HepG2 (cell line): ENCODE data around the gene SLC23A2. TPM values are rescaled to one million over a fixed set of nuclear protein-coding genes. Genes with fewer than 3 reads are reported as not detected.

Experiments
- ATAC-seq: fragments of 200-7000 bp; cut with Tn5 transposase; 3 replicates; pipeline ENCODE4 v1.9.1; 2020; ENCODE audit warnings: mild to moderate bottlenecking, moderate library complexity
- BruUV-seq: library from RNA; stranded (reverse); fragments of 400-500 nt; replicated peaks from 2 replicates; lab custom pipeline; 2021; lab: Mats Ljungman, UMichigan
- CTCF ChIA-PET: fragments of 300-600 bp; formaldehyde crosslinking; extraction: SDS; loops from one replicate; lab custom pipeline; 2021; ENCODE audit warnings: low total read pairs, inconsistent platforms, low intra/inter-chr PET ratio; lab: Yijun Ruan, JAX
- POLR2A ChIA-PET: fragments of 350-600 bp; sonication (Branson Sonifier 250); formaldehyde crosslinking; loops from one replicate; lab custom pipeline; 2020; ENCODE audit warnings: antibody characterized with exemption, inconsistent platforms; lab: Yijun Ruan, JAX
- DNase-seq: peaks from one replicate; pipeline ENCODE4 v3.0.0-alpha.2; 2015; ENCODE audit warnings: low spot score
- FAIRE-seq: peaks from 3 replicates; lab custom pipeline; 2011; peaks lifted over from hg19 to GRCh38; lab: Jason Lieb, UNC
- H2AFZ ChIP-seq: one replicate; pipeline ENCODE4 v1.6.1; 2011; ENCODE audit warnings: low read length, inconsistent platforms
- H3K27ac ChIP-seq: fragments of 300-600 bp; 3 replicates; pipeline ENCODE4 v1.8.0; 2011; ENCODE audit warnings: mixed run types, mild to moderate bottlenecking, mixed read lengths, low read length, inconsistent platforms; ENCODE audit not compliant: insufficient read depth; ENCODE audit errors: extremely low read length
- H3K27me3 ChIP-seq, 2 experiments: fragments of 200-600 bp in 1 of 2; 2 replicates in 1 of 2; 3 replicates in 1 of 2; pipeline versions ENCODE4 v1.6.0 to v1.8.0; 2011; ENCODE audit warnings: low read length in 2 of 2, mild to moderate bottlenecking in 2 of 2, moderate library complexity in 2 of 2, inconsistent platforms in 1 of 2; ENCODE audit not compliant: insufficient read depth in 2 of 2, control insufficient read depth in 1 of 2
- H3K36me3 ChIP-seq, 2 experiments: fragments of 200-600 bp in 1 of 2; replicated peaks in 1 of 2; 2 replicates in 1 of 2; 3 replicates in 1 of 2; pipeline versions ENCODE4 v1.5.1 to v1.8.0; 2011; ENCODE audit warnings: low read length in 2 of 2, inconsistent platforms in 1 of 2; ENCODE audit not compliant: insufficient read depth in 2 of 2, control insufficient read depth in 1 of 2
- H3K4me1 ChIP-seq: 2 replicates; pipeline ENCODE4 v1.5.1; 2012; ENCODE audit warnings: low read length, inconsistent platforms; ENCODE audit not compliant: insufficient read depth
- H3K4me2 ChIP-seq: 2 replicates; pipeline ENCODE4 v1.6.0; 2011; ENCODE audit warnings: low read depth, low read length, inconsistent platforms
- H3K4me3 ChIP-seq, 3 experiments: fragments of 200-600 bp in 1 of 3; sonication (generic), shearing (Covaris generic) in 1 of 3; replicated peaks in 1 of 3; 2 replicates each; pipeline ENCODE4 v1.5.1; 2011 to 2016; ENCODE audit warnings: low read length in 3 of 3, inconsistent platforms in 2 of 3, low read depth in 2 of 3, mild to moderate bottlenecking in 2 of 3, control low read depth in 1 of 3, mixed read lengths in 1 of 3; ENCODE audit not compliant: insufficient read depth in 1 of 3
- H3K79me2 ChIP-seq: one replicate; pipeline ENCODE4 v1.6.1; 2011; ENCODE audit warnings: low read length, inconsistent platforms; ENCODE audit not compliant: insufficient read depth
- H3K9ac ChIP-seq: 2 replicates; pipeline ENCODE4 v1.6.0; 2011; ENCODE audit warnings: mild to moderate bottlenecking, low read depth, low read length, inconsistent platforms; ENCODE audit not compliant: insufficient read depth
- H3K9me3 ChIP-seq: 2 replicates; pipeline ENCODE4 v1.5.1; 2012; ENCODE audit warnings: mild to moderate bottlenecking, low read length
- H4K20me1 ChIP-seq: 2 replicates; pipeline ENCODE4 v1.6.0; 2011; ENCODE audit warnings: inconsistent platforms, mild to moderate bottlenecking, low read length, moderate library complexity; ENCODE audit not compliant: insufficient read depth
- ADNP ChIP-seq: sonication (generic); formaldehyde crosslinking; IDR thresholded peaks from 2 replicates; pipeline ENCODE4 v1.4.0; 2020; ENCODE audit warnings: missing genetic modification reagents
- BRCA1 ChIP-seq: sonication (generic); formaldehyde crosslinking; IDR thresholded peaks from 2 replicates; pipeline ENCODE4 v1.4.0; 2020; ENCODE audit warnings: missing genetic modification reagents
- BRD4 ChIP-seq: sonication (generic); formaldehyde crosslinking; IDR thresholded peaks from 2 replicates; pipeline ENCODE4 v1.4.0; 2020; ENCODE audit warnings: missing genetic modification reagents
- CEBPB ChIP-seq: IDR thresholded peaks from 2 replicates; pipeline ENCODE4 v1.6.1; 2011; ENCODE audit warnings: low read depth, low read length, improper control_type of control experiment, borderline replicate concordance
- CERS6 ChIP-seq: sonication (generic); formaldehyde crosslinking; IDR thresholded peaks from 2 replicates; pipeline ENCODE4 v1.5.0; 2020; ENCODE audit warnings: missing genetic modification reagents
- FOSL2 ChIP-seq: sonication (generic); formaldehyde crosslinking; IDR thresholded peaks from 2 replicates; pipeline ENCODE4 v1.4.0; 2020; ENCODE audit warnings: missing genetic modification reagents
- FOXM1 ChIP-seq: sonication (generic); formaldehyde crosslinking; IDR thresholded peaks from 2 replicates; pipeline ENCODE4 v1.5.0; 2020; ENCODE audit warnings: missing genetic modification reagents
- IKZF1 ChIP-seq: fragments of 450-650 bp; IDR thresholded peaks from 2 replicates; pipeline ENCODE4 v1.7.1; 2016
- MTF2 ChIP-seq: sonication (generic); formaldehyde crosslinking; IDR thresholded peaks from 2 replicates; pipeline ENCODE4 v1.5.0; 2020; ENCODE audit warnings: missing genetic modification reagents, borderline replicate concordance
- SIN3B ChIP-seq: fragments of 150-350 bp; IDR thresholded peaks from 2 replicates; pipeline ENCODE4 v1.6.1; 2014; ENCODE audit warnings: low read length
- SSRP1 ChIP-seq: IDR thresholded peaks from 2 replicates; pipeline ENCODE4 v1.6.1; 2016; ENCODE audit warnings: control low read depth
- ZNF33A ChIP-seq: sonication (generic); formaldehyde crosslinking; IDR thresholded peaks from 2 replicates; pipeline ENCODE4 v1.5.1; 2020; ENCODE audit warnings: missing genetic modification reagents, mild to moderate bottlenecking, moderate library complexity, borderline replicate concordance
- ZNF652 ChIP-seq: IDR thresholded peaks from 2 replicates; pipeline ENCODE4 v1.6.1; 2016; ENCODE audit warnings: low read depth, borderline replicate concordance
- ZNF816 ChIP-seq: sonication (generic); formaldehyde crosslinking; IDR thresholded peaks from 2 replicates; pipeline ENCODE4 v1.8.0; 2022; ENCODE audit warnings: missing genetic modification reagents, mild to moderate bottlenecking, borderline replicate concordance
- ZNF883 ChIP-seq: sonication (generic); formaldehyde crosslinking; IDR thresholded peaks from 2 replicates; pipeline ENCODE4 v1.5.1; 2020; ENCODE audit warnings: mild to moderate bottlenecking, missing genetic modification reagents; ENCODE audit errors: not compliant biosample characterization
- whole genome bisulfite sequencing: methylation state at CpG from one replicate; pipeline ENCODE4 v1.1.6; 2017; ENCODE audit warnings: low lambda C conversion rate; 5-methylcytosine and 5-hydroxymethylcytosine counted together
- in situ Hi-C: cut with HindIII; loops from 2 replicates; pipeline ENCODE4 v1.10.0; 2017; ENCODE audit warnings: low pct_unique_long_range_greater_than_20kb; ENCODE audit not compliant: extremely low pct_ligation_motif_present
- intact Hi-C: fragments of 100-400 bp; cut with micrococcal nuclease; formaldehyde crosslinking; loops from one replicate; pipeline ENCODE4 v1.10.0; 2022; ENCODE audit not compliant: unreplicated experiment
- polyA plus RNA-seq, 8 experiments: library from polyadenylated mRNA; depleted of rRNA in 3 of 8; stranded (reverse) in 7 of 8; unstranded in 1 of 8; fragments of >200 nt; fragmentation: Illumina TruSeq in 4 of 8; extraction: Trizol in 4 of 8; gene quantifications; 2 replicates each; pipeline versions ENCODE4 v1.2.1 to v1.2.3, GENCODE V29; 2011 to 2016; ENCODE audit warnings: low read depth in 4 of 8, missing spikeins in 1 of 8, mixed read lengths in 1 of 8; ENCODE audit not compliant: insufficient read depth in 1 of 8
- total RNA-seq, 5 experiments: library from RNA; depleted of rRNA; stranded (reverse); fragments of >200 nt; fragmentation: Illumina TruSeq; extraction: Trizol; gene quantifications; 2 replicates each; pipeline ENCODE4 v1.2.3, GENCODE V29; 2016; ENCODE audit warnings: low read depth in 1 of 5
- TF ChIP-seq, protein P1 (sequence below): sonication (generic); formaldehyde crosslinking; conservative IDR thresholded peaks from 2 replicates; pipeline ENCODE4 v1.4.0; 2020; ENCODE audit warnings: missing genetic modification reagents
- TF ChIP-seq, protein P2 (sequence below): sonication (generic); formaldehyde crosslinking; IDR thresholded peaks from 2 replicates; pipeline ENCODE4 v1.4.0; 2020; ENCODE audit warnings: missing genetic modification reagents; ENCODE audit errors: not compliant biosample characterization

SLC23A2 gene
- total and polyA plus RNA-seq, 2 of the 13 experiments (the other 11 are each of a cell fraction or from before 2014, with no cell fraction given): 42.2 to 51.2 TPM

DNA sequence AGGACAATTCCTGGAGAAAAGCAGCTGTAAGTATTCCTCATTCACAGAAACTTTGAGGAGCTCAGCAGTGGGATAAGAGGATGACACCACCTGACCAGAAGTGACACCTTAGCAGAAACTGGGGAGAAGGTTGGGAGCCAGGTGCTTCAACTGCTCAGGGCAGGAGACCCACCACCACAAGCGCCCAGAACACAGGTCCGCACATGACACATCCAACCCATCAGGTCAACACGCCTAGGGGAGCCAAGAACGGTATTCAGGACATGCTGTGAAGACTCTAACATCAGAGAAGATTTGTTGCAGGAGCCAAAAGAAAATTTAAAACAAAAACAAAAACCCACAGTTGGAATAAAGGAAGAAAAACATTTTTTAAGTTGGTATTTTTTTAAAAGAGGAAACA is 50.5 kb downstream of the SLC23A2 start:
- H3K27me3 ChIP-seq: no peaks in the 10 kb centered on the region
- no peak for TF ChIP-seq FOSL2 (CRISPR knock-in tag)
- no peak for TF ChIP-seq MTF2
- no peak for TF ChIP-seq IKZF1
- TF ChIP-seq ZNF883 (CRISPR knock-in tag): no peak
- 0 out of 2 replicates have a peak, but pooled peaks have one; percentile 41 for TF ChIP-seq ZNF33A (CRISPR knock-in tag)
- TF ChIP-seq ZNF652: no peak
- TF ChIP-seq SSRP1 (CRISPR knock-in tag): no peak
- no peak for TF ChIP-seq CEBPB
- H4K20me1 ChIP-seq: peaks cover 12% of the 10 kb centered on the region
- no peak overlapping the region for H3K27ac ChIP-seq
- ChIA-PET CTCF (no interaction called here), POLR2A (no interaction called here)
- DNase-seq (no peak), ATAC-seq (no peak), FAIRE-seq (no peak)
- 97% methylated on average over 4 of the region's 4 CpGs for WGBS
- H3K4me1 ChIP-seq: peaks cover 38% of the 10 kb centered on the region
- peaks cover 18 to 48% of the 10 kb centered on the region in 2 experiments for H3K36me3 ChIP-seq
- no peak overlapping the region for H2AFZ ChIP-seq
- no peak overlapping the region for H3K4me2 ChIP-seq
- no TSS peak for BruUV-seq
- intact Hi-C loops (no loop called here), in situ Hi-C loops (no loop called here)
- no peak overlapping the region for H3K9ac ChIP-seq
- H3K4me3 ChIP-seq: no peak overlapping the region
- no peaks in the 10 kb centered on the region for H3K9me3 ChIP-seq
- H3K79me2 ChIP-seq: peaks cover 35% of the 10 kb centered on the region

GRCh38 chr20:4950437-4950836 is 50.9 kb downstream of the SLC23A2 start:
- Histone ChIP-seq H2AFZ (no peak overlapping the region), H3K36me3 (peaks cover 18 to 48% of the 10 kb centered on the region in 2 experiments), H3K9ac (no peak overlapping the region), H3K27me3 (no peaks in the 10 kb centered on the region), H3K9me3 (no peaks in the 10 kb centered on the region), H3K4me2 (no peak overlapping the region), H3K79me2 (peaks cover 36% of the 10 kb centered on the region), H3K4me1 (peaks cover 38% of the 10 kb centered on the region), H3K4me3 (no peak overlapping the region), H3K27ac (no peak overlapping the region), H4K20me1 (peaks cover 12% of the 10 kb centered on the region)
- intact Hi-C loops: no loop called here
- CTCF ChIA-PET: no interaction called here
- in situ Hi-C loops: no loop called here
- POLR2A ChIA-PET: no interaction called here
- FAIRE-seq: no peak
- no peak; the same call in 2 of the 3 replicates for ATAC-seq
- WGBS: 76% methylated on average over 3 of the region's 3 CpGs
- DNase-seq: no peak
- no TSS peak for BruUV-seq
- TF ChIP-seq, protein P1, sequence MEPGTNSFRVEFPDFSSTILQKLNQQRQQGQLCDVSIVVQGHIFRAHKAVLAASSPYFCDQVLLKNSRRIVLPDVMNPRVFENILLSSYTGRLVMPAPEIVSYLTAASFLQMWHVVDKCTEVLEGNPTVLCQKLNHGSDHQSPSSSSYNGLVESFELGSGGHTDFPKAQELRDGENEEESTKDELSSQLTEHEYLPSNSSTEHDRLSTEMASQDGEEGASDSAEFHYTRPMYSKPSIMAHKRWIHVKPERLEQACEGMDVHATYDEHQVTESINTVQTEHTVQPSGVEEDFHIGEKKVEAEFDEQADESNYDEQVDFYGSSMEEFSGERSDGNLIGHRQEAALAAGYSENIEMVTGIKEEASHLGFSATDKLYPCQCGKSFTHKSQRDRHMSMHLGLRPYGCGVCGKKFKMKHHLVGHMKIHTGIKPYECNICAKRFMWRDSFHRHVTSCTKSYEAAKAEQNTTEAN (CRISPR knock-in tag): 0 out of 2 replicates have a peak, but pooled peaks have one; percentile 39
- 0 out of 2 replicates have a peak, but pooled peaks have one; percentile 44 for TF ChIP-seq FOXM1 (CRISPR knock-in tag)
- no peak for TF ChIP-seq SIN3B
- TF ChIP-seq ZNF816 (CRISPR knock-in tag): 0 out of 2 replicates have a peak, but pooled peaks have one; percentile 36
- TF ChIP-seq BRD4 (CRISPR knock-in tag): 0 out of 2 replicates have a peak, but pooled peaks have one; percentile 48
- no peak for TF ChIP-seq ADNP (CRISPR knock-in tag)
- TF ChIP-seq BRCA1 (CRISPR knock-in tag): 0 out of 2 replicates have a peak, but pooled peaks have one; percentile 45
- TF ChIP-seq, protein P2, sequence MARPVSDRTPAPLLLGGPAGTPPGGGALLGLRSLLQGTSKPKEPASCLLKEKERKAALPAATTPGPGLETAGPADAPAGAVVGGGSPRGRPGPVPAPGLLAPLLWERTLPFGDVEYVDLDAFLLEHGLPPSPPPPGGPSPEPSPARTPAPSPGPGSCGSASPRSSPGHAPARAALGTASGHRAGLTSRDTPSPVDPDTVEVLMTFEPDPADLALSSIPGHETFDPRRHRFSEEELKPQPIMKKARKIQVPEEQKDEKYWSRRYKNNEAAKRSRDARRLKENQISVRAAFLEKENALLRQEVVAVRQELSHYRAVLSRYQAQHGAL: peak; percentile 56
- 0 out of 2 replicates have a peak, but pooled peaks have one; percentile 39 for TF ChIP-seq CERS6
